Mesodermal cell (in vitro differentiated cells): ENCODE data around the gene CAPN9.

Experiments used
- H3K27ac ChIP-seq: 2 replicates; pipeline ENCODE4 v1.7.0; 2013; ENCODE audit warnings: mild to moderate bottlenecking, low read depth, low read length, moderate library complexity; ENCODE audit not compliant: severe bottlenecking
- H3K36me3 ChIP-seq: 2 replicates; pipeline ENCODE4 v1.7.1; 2013; ENCODE audit warnings: mild to moderate bottlenecking, low read length, moderate library complexity; ENCODE audit not compliant: control insufficient read depth, insufficient read depth
- H3K4me1 ChIP-seq: one replicate; pipeline ENCODE4 v1.7.1; 2013; ENCODE audit warnings: mild to moderate bottlenecking, low read length; ENCODE audit not compliant: insufficient read depth, control insufficient read depth, poor library complexity, severe bottlenecking
- H3K4me3 ChIP-seq: 2 replicates; pipeline ENCODE4 v1.7.0; 2013; ENCODE audit warnings: low read length, control low read depth, mild to moderate bottlenecking; ENCODE audit not compliant: insufficient read depth, poor library complexity, severe bottlenecking; ENCODE audit errors: extremely low read depth
- H3K9me3 ChIP-seq: 2 replicates; pipeline ENCODE4 v1.7.1; 2013; ENCODE audit warnings: mild to moderate bottlenecking, low read length, moderate library complexity; ENCODE audit not compliant: control insufficient read depth
- WGBS, 2 experiments: methylation state at CpG; one replicate each; pipeline ENCODE4 v1.1.5; 2013; ENCODE audit warnings: missing lambda C conversion rate in 2 of 2; ENCODE audit not compliant: insufficient coverage in 2 of 2; 5-methylcytosine and 5-hydroxymethylcytosine counted together

The CAPN9 gene

GRCh38 chr1:230749635-230750034 is 2.4 kb downstream of the CAPN9 start:
- 86 to 100% methylated on average over 1 to 3 of the region's 3 CpGs for WGBS, 2 experiments
- Histone ChIP-seq H3K4me3 (no peak overlapping the region), H3K36me3 (no peaks in the 10 kb centered on the region), H3K9me3 (no peaks in the 10 kb centered on the region), H3K27ac (no peak overlapping the region), H3K4me1 (peaks cover 14% of the 10 kb centered on the region)

- Histone ChIP-seq H3K4me1 (peaks cover 8% of the 10 kb centered on the region), H3K9me3 (no peaks in the 10 kb centered on the region), H3K27ac (no peak overlapping the region), H3K4me3 (no peak overlapping the region), H3K36me3 (no peaks in the 10 kb centered on the region)
- 86 to 100% methylated on average over 1 to 3 of the region's 5 CpGs for WGBS, 2 experiments
Observed at GRCh38 chr1:230750576-230750975, 3.4 kb downstream of the CAPN9 start.

GRCh38 chr1:230750986-230751625 is 3.9 kb downstream of the CAPN9 start:
- WGBS, 2 experiments: 69 to 84% methylated on average over 4 of the region's 6 CpGs

GRCh38 chr1:230752407-230752806 is 5.2 kb downstream of the CAPN9 start:
- 61 to 78% methylated on average over 5 of the region's 6 CpGs for WGBS, 2 experiments
- no peak overlapping the region for H3K27ac ChIP-seq

More at GRCh38 chr1:230750986-230751625, 3.9 kb downstream of the CAPN9 start:
- Histone ChIP-seq H3K4me1 (peaks cover 8% of the 10 kb centered on the region), H3K4me3 (no peak overlapping the region), H3K27ac (no peak overlapping the region), H3K9me3 (no peaks in the 10 kb centered on the region), H3K36me3 (no peaks in the 10 kb centered on the region)

GRCh38 chr1:230753191-230753585 is 6.0 kb downstream of the CAPN9 start:
- H3K36me3 ChIP-seq: no peaks in the 10 kb centered on the region
- H3K4me1 ChIP-seq: peaks cover 8% of the 10 kb centered on the region
- 81 to 82% methylated on average over 5 of the region's 5 CpGs for WGBS, 2 experiments
- H3K4me3 ChIP-seq: no peak overlapping the region
- no peaks in the 10 kb centered on the region for H3K9me3 ChIP-seq
- H3K27ac ChIP-seq: peak overlapping the region; percentile 87

More at GRCh38 chr1:230752407-230752806, 5.2 kb downstream of the CAPN9 start:
- H3K4me1 ChIP-seq: peaks cover 8% of the 10 kb centered on the region
- H3K9me3 ChIP-seq: no peaks in the 10 kb centered on the region
- no peaks in the 10 kb centered on the region for H3K36me3 ChIP-seq
- H3K4me3 ChIP-seq: no peak overlapping the region

GRCh38 chr1:230753586-230754251 is 6.5 kb downstream of the CAPN9 start:
- WGBS, 2 experiments: 9 to 10% methylated on average over 4 to 13 of the region's 24 CpGs
- no peaks in the 10 kb centered on the region for H3K36me3 ChIP-seq

GRCh38 chr1:230754796-230755195 is 7.6 kb downstream of the CAPN9 start:
- 100% methylated on average over 3 of the region's 3 CpGs for WGBS, 2 experiments
- no peaks in the 10 kb centered on the region for H3K9me3 ChIP-seq
- H3K4me1 ChIP-seq: peaks cover 8% of the 10 kb centered on the region
- H3K36me3 ChIP-seq: no peaks in the 10 kb centered on the region
- H3K4me3 ChIP-seq: no peak overlapping the region
- no peak overlapping the region for H3K27ac ChIP-seq

More at GRCh38 chr1:230753586-230754251, 6.5 kb downstream of the CAPN9 start:
- Histone ChIP-seq H3K4me1 (peaks cover 8% of the 10 kb centered on the region), H3K9me3 (no peaks in the 10 kb centered on the region), H3K27ac (peak overlapping the region; percentile 87), H3K4me3 (no peak overlapping the region)

GRCh38 chr1:230757856-230758708 is 10.9 kb downstream of the CAPN9 start:
- Histone ChIP-seq H3K27ac (peak overlapping the region; percentile 51), H3K4me1 (peaks cover 5% of the 10 kb centered on the region), H3K9me3 (no peaks in the 10 kb centered on the region), H3K4me3 (no peak overlapping the region), H3K36me3 (no peaks in the 10 kb centered on the region)
- 79 to 92% methylated on average over 13 to 15 of the region's 16 CpGs for WGBS, 2 experiments

- 85 to 94% methylated on average over 4 to 6 of the region's 8 CpGs for WGBS, 2 experiments
- Histone ChIP-seq H3K9me3 (no peaks in the 10 kb centered on the region), H3K4me1 (no peaks in the 10 kb centered on the region), H3K4me3 (no peak overlapping the region), H3K27ac (peak overlapping the region; percentile 51), H3K36me3 (no peaks in the 10 kb centered on the region)
Observed at GRCh38 chr1:230758709-230759368, 11.7 kb downstream of the CAPN9 start.

- Histone ChIP-seq H3K4me1 (no peaks in the 10 kb centered on the region), H3K27ac (peak overlapping the region; percentile 16), H3K9me3 (no peaks in the 10 kb centered on the region), H3K36me3 (no peaks in the 10 kb centered on the region), H3K4me3 (no peak overlapping the region)
- 94 to 97% methylated on average over 5 to 7 of the region's 7 CpGs for WGBS, 2 experiments
Observed at GRCh38 chr1:230759369-230760065, 12.3 kb downstream of the CAPN9 start.
